ENCODE data around the gene PROK1. TPM values are rescaled to one million over a fixed set of nuclear protein-coding genes. Genes with fewer than 3 reads are reported as not detected.

Gene PROK1
- total and polyA plus RNA-seq, 2 experiments from 2014 or later: not detected

- H3K4me3 ChIP-seq: no peak overlapping the region
- DNase-seq (ENCODE audit: low spot score) (peak; percentile 90), ATAC-seq (peak; percentile 91)
- H3K27ac ChIP-seq (ENCODE audit: low read depth): no peak overlapping the region
- TF ChIP-seq CREB1 (CRISPR knock-in tag; IDR thresholded peaks at IDR 0.05; ENCODE audit: low read depth) (no peak), POLR2AphosphoS5 (IDR thresholded peaks at IDR 0.05; ENCODE audit: low read depth) (no peak), EZH2 (IDR thresholded peaks at IDR 0.05; ENCODE audit: low read depth, unreplicated experiment) (no peak), STAT1 (IDR thresholded peaks at IDR 0.05; ENCODE audit: unreplicated experiment) (no peak)
- TF ChIP-seq, protein P1, sequence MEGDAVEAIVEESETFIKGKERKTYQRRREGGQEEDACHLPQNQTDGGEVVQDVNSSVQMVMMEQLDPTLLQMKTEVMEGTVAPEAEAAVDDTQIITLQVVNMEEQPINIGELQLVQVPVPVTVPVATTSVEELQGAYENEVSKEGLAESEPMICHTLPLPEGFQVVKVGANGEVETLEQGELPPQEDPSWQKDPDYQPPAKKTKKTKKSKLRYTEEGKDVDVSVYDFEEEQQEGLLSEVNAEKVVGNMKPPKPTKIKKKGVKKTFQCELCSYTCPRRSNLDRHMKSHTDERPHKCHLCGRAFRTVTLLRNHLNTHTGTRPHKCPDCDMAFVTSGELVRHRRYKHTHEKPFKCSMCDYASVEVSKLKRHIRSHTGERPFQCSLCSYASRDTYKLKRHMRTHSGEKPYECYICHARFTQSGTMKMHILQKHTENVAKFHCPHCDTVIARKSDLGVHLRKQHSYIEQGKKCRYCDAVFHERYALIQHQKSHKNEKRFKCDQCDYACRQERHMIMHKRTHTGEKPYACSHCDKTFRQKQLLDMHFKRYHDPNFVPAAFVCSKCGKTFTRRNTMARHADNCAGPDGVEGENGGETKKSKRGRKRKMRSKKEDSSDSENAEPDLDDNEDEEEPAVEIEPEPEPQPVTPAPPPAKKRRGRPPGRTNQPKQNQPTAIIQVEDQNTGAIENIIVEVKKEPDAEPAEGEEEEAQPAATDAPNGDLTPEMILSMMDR (conservative IDR thresholded peaks at IDR 0.05; ENCODE audit: low read depth in 2 of 2): peak; percentile 99
- H3K27ac Mint-ChIP-seq: no peak overlapping the region
- no peaks in the 10 kb centered on the region for H4K20me1 ChIP-seq (replicated peaks; ENCODE audit: insufficient read depth)
- H3K27me3 ChIP-seq (ENCODE audit: insufficient read depth): no peaks in the 10 kb centered on the region
- no peaks in the 10 kb centered on the region for H3F3A ChIP-seq (replicated peaks; ENCODE audit: low read depth)
- no peak overlapping the region for H3K4me2 ChIP-seq
- H3K79me2 ChIP-seq (replicated peaks; ENCODE audit: insufficient read depth): no peaks in the 10 kb centered on the region
- H3K4me1 ChIP-seq (ENCODE audit: insufficient read depth): no peaks in the 10 kb centered on the region
- H3K27me3 Mint-ChIP-seq (ENCODE audit: insufficient read depth, low read depth, poor library complexity): peaks cover 8% of the 10 kb centered on the region
- H2AFZ ChIP-seq: no peak overlapping the region
- H3K36me3 ChIP-seq (ENCODE audit: insufficient read depth): no peaks in the 10 kb centered on the region
- no peaks in the 10 kb centered on the region for H3K9me3 Mint-ChIP-seq
- H3K36me3 Mint-ChIP-seq (ENCODE audit: low read depth): no peaks in the 10 kb centered on the region
- H3K4me3 Mint-ChIP-seq: no peak overlapping the region
- H3K4me1 Mint-ChIP-seq: no peaks in the 10 kb centered on the region
- no peaks in the 10 kb centered on the region for H3K9me2 ChIP-seq (ENCODE audit: insufficient read depth)
These were observed 9.6 kb downstream of the PROK1 start for GRCh38 chr1:110460253-110461220.

GRCh38 chr1:110462093-110462492, 11.1 kb downstream of the PROK1 start:
- no peak overlapping the region for H3K4me2 ChIP-seq
- Mint-ChIP-seq H3K36me3 (ENCODE audit: low read depth) (no peaks in the 10 kb centered on the region), H3K27ac (no peak overlapping the region), H3K27me3 (ENCODE audit: insufficient read depth, low read depth, poor library complexity) (peaks cover 8% of the 10 kb centered on the region), H3K9me3 (no peaks in the 10 kb centered on the region), H3K4me1 (no peaks in the 10 kb centered on the region), H3K4me3 (no peak overlapping the region)
- no peaks in the 10 kb centered on the region for H4K20me1 ChIP-seq (replicated peaks; ENCODE audit: insufficient read depth)
- no peaks in the 10 kb centered on the region for H3K9me2 ChIP-seq (ENCODE audit: insufficient read depth)
- no peaks in the 10 kb centered on the region for H3K36me3 ChIP-seq (ENCODE audit: insufficient read depth)
- no peak overlapping the region for H2AFZ ChIP-seq
- H3K27me3 ChIP-seq (ENCODE audit: insufficient read depth): no peaks in the 10 kb centered on the region
- no peaks in the 10 kb centered on the region for H3K79me2 ChIP-seq (replicated peaks; ENCODE audit: insufficient read depth)
- DNase-seq (ENCODE audit: low spot score) (no peak), ATAC-seq (no peak)
- no peak overlapping the region for H3K4me3 ChIP-seq
- no peak overlapping the region for H3K27ac ChIP-seq (ENCODE audit: low read depth)
- no peaks in the 10 kb centered on the region for H3K4me1 ChIP-seq (ENCODE audit: insufficient read depth)
- no peaks in the 10 kb centered on the region for H3F3A ChIP-seq (replicated peaks; ENCODE audit: low read depth)
- TF ChIP-seq ZNF331 (CRISPR knock-in tag; IDR thresholded peaks at IDR 0.05; ENCODE audit: low read depth) (no peak), EZH2phosphoT487 (IDR thresholded peaks at IDR 0.05; ENCODE audit: unreplicated experiment) (no peak), REST (IDR thresholded peaks at IDR 0.05; ENCODE audit: unreplicated experiment) (no peak)
